Nephron progenitor cell (in vitro differentiated cells): ENCODE results near the gene HOXA9.

Experiments used
- DNase-seq: peaks from one replicate; pipeline ENCODE4 v3.0.0; 2021
- H3K27ac Mint-ChIP-seq: 2 replicates; pipeline ENCODE4 v1.8.0; 2021; ENCODE audit warnings: mild to moderate bottlenecking, moderate library complexity, mixed read lengths
- H3K27me3 Mint-ChIP-seq: 2 replicates; pipeline ENCODE4 v1.8.0; 2021; ENCODE audit warnings: mild to moderate bottlenecking, low read depth, mixed read lengths; ENCODE audit not compliant: poor library complexity
- H3K36me3 Mint-ChIP-seq: 2 replicates; pipeline ENCODE4 v1.8.0; 2021; ENCODE audit warnings: low read depth, mixed read lengths
- H3K4me1 Mint-ChIP-seq: 2 replicates; pipeline ENCODE4 v1.8.0; 2021; ENCODE audit warnings: mixed read lengths
- H3K4me3 Mint-ChIP-seq: 2 replicates; pipeline ENCODE4 v1.8.0; 2021; ENCODE audit warnings: mild to moderate bottlenecking, moderate library complexity, mixed read lengths
- H3K9me3 Mint-ChIP-seq: 2 replicates; pipeline ENCODE4 v1.8.0; 2021; ENCODE audit warnings: mild to moderate bottlenecking, moderate library complexity, mixed read lengths
- CTCF ChIP-seq: fragments of 200-600 bp; sonication (generic); IDR thresholded peaks from 2 replicates; pipeline ENCODE4 v1.5.0; 2021; ENCODE audit warnings: antibody characterized with exemption

HOXA9 gene

GRCh38 chr7:27167916-27168264 lies 2.6 kb upstream of the HOXA9 start:
- peak; percentile 6 for DNase-seq
- H3K9me3 Mint-ChIP-seq, result no peaks in the 10 kb centered on the region
- H3K27me3 Mint-ChIP-seq, result peaks cover 19% of the 10 kb centered on the region
- peak overlapping the region; percentile 98 for H3K27ac Mint-ChIP-seq
- TF ChIP-seq CTCF, result no peak
- H3K4me1 Mint-ChIP-seq, result peaks cover 38% of the 10 kb centered on the region
- H3K36me3 Mint-ChIP-seq, result peaks cover 76% of the 10 kb centered on the region
- H3K4me3 Mint-ChIP-seq, result peak overlapping the region; percentile 97

GRCh38 chr7:27166531-27167505 lies 1.5 kb upstream of the HOXA9 start:
- TF ChIP-seq CTCF, result no peak
- H3K27ac Mint-ChIP-seq, result peak overlapping the region; percentile 98
- H3K4me1 Mint-ChIP-seq, result peaks cover 35% of the 10 kb centered on the region
- peaks cover 79% of the 10 kb centered on the region for H3K36me3 Mint-ChIP-seq
- peak; percentile 47 for DNase-seq
- peak overlapping the region; percentile 97 for H3K4me3 Mint-ChIP-seq
- H3K9me3 Mint-ChIP-seq, result no peaks in the 10 kb centered on the region
- peaks cover 19% of the 10 kb centered on the region for H3K27me3 Mint-ChIP-seq

- peaks cover 13% of the 10 kb centered on the region for H3K27me3 Mint-ChIP-seq
- peak overlapping the region; percentile 97 for H3K4me3 Mint-ChIP-seq
Measured at GRCh38 chr7:27165996-27166530, 726 bp upstream of the HOXA9 start.

GRCh38 chr7:27164367-27165088 lies 809 bp downstream of the HOXA9 start:
- peak; percentile 62 for DNase-seq
- Mint-ChIP-seq H3K27me3 (peaks cover 9% of the 10 kb centered on the region), H3K27ac (peak overlapping the region; percentile 99), H3K4me3 (peak overlapping the region; percentile 97), H3K4me1 (peaks cover 24% of the 10 kb centered on the region), H3K9me3 (no peaks in the 10 kb centered on the region), H3K36me3 (peaks cover 60% of the 10 kb centered on the region)
- TF ChIP-seq CTCF, result no peak

More at GRCh38 chr7:27165996-27166530, 726 bp upstream of the HOXA9 start:
- Mint-ChIP-seq H3K36me3 (peaks cover 72% of the 10 kb centered on the region), H3K4me1 (peaks cover 28% of the 10 kb centered on the region), H3K27ac (peak overlapping the region; percentile 99), H3K9me3 (no peaks in the 10 kb centered on the region)
- peak; percentile 60 for DNase-seq
- TF ChIP-seq CTCF, result no peak

GRCh38 chr7:27164045-27164366 lies 1.3 kb downstream of the HOXA9 start:
- DNase-seq, result no peak
- Mint-ChIP-seq H3K36me3 (peaks cover 59% of the 10 kb centered on the region), H3K27me3 (peaks cover 9% of the 10 kb centered on the region), H3K4me1 (peaks cover 29% of the 10 kb centered on the region), H3K4me3 (peak overlapping the region; percentile 97), H3K9me3 (no peaks in the 10 kb centered on the region), H3K27ac (peak overlapping the region; percentile 99)
- no peak for TF ChIP-seq CTCF
